GM12878 (cell line): ENCODE results near the gene ATP2C2. TPM values are rescaled to one million over a fixed set of nuclear protein-coding genes. Genes with fewer than 3 reads are reported as not detected.

Experiments used
- ATAC-seq: fragments of 200-7000 bp; cut with Tn5 transposase; 3 replicates; pipeline ENCODE4 v1.9.1; 2020; ENCODE audit warnings: mild to moderate bottlenecking, moderate library complexity
- BruUV-seq: library from RNA; stranded (reverse); fragments of 400-500 nt; replicated peaks from 2 replicates; lab custom pipeline; 2021; lab: Mats Ljungman, UMichigan
- CTCF ChIA-PET: fragments of 300-600 bp; sonication (Branson Sonifier 250); formaldehyde crosslinking; extraction: SDS; loops from one replicate; lab custom pipeline; 2021; ENCODE audit warnings: inconsistent platforms; lab: Yijun Ruan, JAX
- POLR2A ChIA-PET: fragments of 350-600 bp; formaldehyde crosslinking; extraction: SDS; loops from one replicate; lab custom pipeline; 2021; ENCODE audit warnings: inconsistent platforms; lab: Charles Lee
- RAD21 ChIA-PET: fragments of 300-600 bp; sonication (Branson Sonifier 250); formaldehyde crosslinking; loops from one replicate; lab custom pipeline; 2023; ENCODE audit warnings: antibody characterized with exemption; ENCODE audit not compliant: unreplicated experiment; lab: Charles Lee
- SMC1A ChIA-PET: fragments of 300-600 bp; sonication (Branson Sonifier 250); formaldehyde crosslinking; loops from one replicate; lab custom pipeline; 2023; ENCODE audit not compliant: unreplicated experiment, uncharacterized antibody; lab: Charles Lee
- DNase-seq: peaks from one replicate; pipeline ENCODE4 v3.0.0-alpha.2; 2011; ENCODE audit warnings: low read depth, low spot score
- FAIRE-seq: peaks from 3 replicates; lab custom pipeline; 2011; peaks lifted over from hg19 to GRCh38; lab: Jason Lieb, UNC
- H2AFZ ChIP-seq: 2 replicates; pipeline ENCODE4 v1.6.0; 2011; ENCODE audit warnings: low read depth, low read length, control low read depth; ENCODE audit not compliant: control insufficient read depth
- H3K27ac ChIP-seq: 2 replicates; pipeline ENCODE4 v1.5.1; 2011; ENCODE audit warnings: control low read depth; ENCODE audit not compliant: control insufficient read depth, insufficient read depth
- H3K27me3 ChIP-seq, 2 experiments: replicated peaks in 1 of 2; 2 replicates each; pipeline versions ENCODE4 v1.6.0 to v1.6.1; 2011; ENCODE audit warnings: low read length in 1 of 2; ENCODE audit not compliant: control insufficient read depth in 2 of 2, insufficient read depth in 2 of 2
- H3K36me3 ChIP-seq, 2 experiments: 2 replicates each; pipeline ENCODE4 v1.5.1; 2011; ENCODE audit warnings: low read length in 1 of 2; ENCODE audit not compliant: control insufficient read depth in 2 of 2, insufficient read depth in 2 of 2
- H3K4me1 ChIP-seq: 2 replicates; pipeline ENCODE4 v1.6.1; 2011; ENCODE audit warnings: mild to moderate bottlenecking, low read length, moderate library complexity, mixed read lengths; ENCODE audit not compliant: control insufficient read depth, insufficient read depth
- H3K4me2 ChIP-seq: 2 replicates; pipeline ENCODE4 v1.6.0; 2011; ENCODE audit warnings: control low read depth; ENCODE audit not compliant: control insufficient read depth, insufficient read depth
- H3K4me3 ChIP-seq: fragments of 200-600 bp; sonication (generic); 2 replicates; pipeline ENCODE4 v1.5.1; 2016
- H3K79me2 ChIP-seq: 2 replicates; pipeline ENCODE4 v1.6.0; 2011; ENCODE audit warnings: low read length; ENCODE audit not compliant: control insufficient read depth, insufficient read depth
- H3K9ac ChIP-seq: 2 replicates; pipeline ENCODE4 v1.8.0; 2011; ENCODE audit warnings: low read length, control low read depth, mixed read lengths; ENCODE audit not compliant: control insufficient read depth, insufficient read depth
- H3K9me3 ChIP-seq: replicated peaks from 3 replicates; pipeline ENCODE4 v1.5.1; 2011; ENCODE audit warnings: mild to moderate bottlenecking, low read length; ENCODE audit not compliant: control insufficient read depth, insufficient read depth
- H4K20me1 ChIP-seq: 2 replicates; pipeline ENCODE4 v1.6.0; 2011; ENCODE audit not compliant: control insufficient read depth, insufficient read depth
- BMI1 ChIP-seq: fragments of 450-650 bp; IDR thresholded peaks from 2 replicates; pipeline ENCODE4 v1.6.1; 2016; ENCODE audit warnings: mild to moderate bottlenecking, moderate library complexity, borderline replicate concordance
- CBX3 ChIP-seq: fragments of 200-600 bp; sonication (generic); IDR thresholded peaks from 2 replicates; pipeline ENCODE4 v1.6.1; 2016; ENCODE audit warnings: low read depth, borderline replicate concordance
- CEBPB ChIP-seq, 2 experiments: fragments of 150-350 bp in 1 of 2; IDR thresholded peaks; 2 replicates each; pipeline ENCODE4 v1.6.1; 2012 to 2014; ENCODE audit warnings: low read depth in 2 of 2, low read length in 2 of 2, borderline replicate concordance in 1 of 2, inconsistent platforms in 1 of 2
- FOS ChIP-seq: IDR thresholded peaks from 3 replicates; pipeline ENCODE4 v1.6.1; 2011; ENCODE audit warnings: borderline replicate concordance; ENCODE audit not compliant: insufficient read length; ENCODE audit errors: extremely low read depth
- HDGF ChIP-seq: fragments of 450-650 bp; IDR thresholded peaks from 2 replicates; pipeline ENCODE4 v1.6.1; 2016; ENCODE audit warnings: antibody characterized with exemption
- MEF2B ChIP-seq: fragments of 450-650 bp; IDR thresholded peaks from 2 replicates; pipeline ENCODE4 v1.6.1; 2018; ENCODE audit warnings: mild to moderate bottlenecking, moderate library complexity; ENCODE audit not compliant: partially characterized antibody, poor library complexity, severe bottlenecking
- PAX5 ChIP-seq: IDR thresholded peaks from 2 replicates; pipeline ENCODE4 v1.6.1; 2011; ENCODE audit warnings: low read depth, low read length, borderline replicate concordance
- POLR2AphosphoS2 ChIP-seq: IDR thresholded peaks from 2 replicates; pipeline ENCODE4 v1.6.1; 2011; ENCODE audit warnings: low read depth, mild to moderate bottlenecking, low read length, improper control_type of control experiment, moderate library complexity
- RAD21 ChIP-seq: IDR thresholded peaks from 2 replicates; pipeline ENCODE4 v1.6.1; 2011; ENCODE audit warnings: mild to moderate bottlenecking, low read depth, low read length, moderate library complexity; ENCODE audit not compliant: insufficient read depth
- SREBF2 ChIP-seq: IDR thresholded peaks from 2 replicates; pipeline ENCODE4 v1.6.1; 2012; ENCODE audit warnings: mild to moderate bottlenecking, low read length
- SUZ12 ChIP-seq: fragments of 200-600 bp; sonication (generic); IDR thresholded peaks from one replicate; pipeline ENCODE4 v1.6.1; 2018; ENCODE audit warnings: antibody characterized with exemption, mild to moderate bottlenecking; ENCODE audit not compliant: unreplicated experiment
- ZNF384 ChIP-seq: IDR thresholded peaks from 2 replicates; pipeline ENCODE4 v1.6.1; 2012; ENCODE audit warnings: low read depth, mild to moderate bottlenecking, low read length, improper control_type of control experiment, borderline replicate concordance
- ZNF622 ChIP-seq: fragments of 450-650 bp; IDR thresholded peaks from 2 replicates; pipeline ENCODE4 v1.6.1; 2017; ENCODE audit warnings: mild to moderate bottlenecking, inconsistent platforms
- WGBS: methylation state at CpG from one replicate; pipeline ENCODE4 v1.1.6; 2016; ENCODE audit warnings: low lambda C conversion rate; ENCODE audit not compliant: insufficient replicate concordance, insufficient coverage; ENCODE audit errors: missing lambda C conversion rate; 5-methylcytosine and 5-hydroxymethylcytosine counted together
- in situ Hi-C: fragments of 300-500 bp; cut with MboI; formaldehyde crosslinking; loops from 9 replicates; pipeline ENCODE4 v1.14.3; 2018; ENCODE audit warnings: mixed read lengths
- intact Hi-C: fragments of 100-400 bp; cut with micrococcal nuclease; formaldehyde crosslinking; loops from one replicate; pipeline ENCODE4 v1.14.2; 2022; ENCODE audit not compliant: unreplicated experiment
- polyA plus RNA-seq, 11 experiments: library from polyadenylated mRNA; depleted of rRNA in 4 of 11; unstranded in 6 of 11; stranded (reverse) in 5 of 11; fragments of >200 nt; fragmentation: Nextera tagmentation in 4 of 11; fragmentation: Illumina TruSeq in 1 of 11; extraction: Ambion mirVana in 4 of 11; extraction: Trizol in 1 of 11; gene quantifications; 1 replicate in 1 of 11; 2 replicates in 10 of 11; pipeline versions ENCODE4 v1.2.1 to v1.2.3, GENCODE V29; 2011 to 2016; ENCODE audit warnings: inconsistent platforms in 2 of 11, missing spikeins in 2 of 11, low read depth in 1 of 11
- total RNA-seq, 4 experiments: library from RNA; depleted of rRNA in 3 of 4; stranded (reverse); fragments of >200 nt in 3 of 4; fragmentation: Illumina TruSeq in 1 of 4; extraction: Trizol in 1 of 4; gene quantifications; 2 replicates each; pipeline versions ENCODE4 v1.2.1 to v1.2.3, GENCODE V29; 2013 to 2021
- TF ChIP-seq, protein P1 (sequence below): IDR thresholded peaks from 2 replicates; pipeline ENCODE4 v1.6.1; 2011; ENCODE audit warnings: low read depth, mild to moderate bottlenecking, low read length, moderate library complexity, borderline replicate concordance; ENCODE audit errors: extremely low read depth
- TF ChIP-seq, protein P2 (sequence below): IDR thresholded peaks from 2 replicates; pipeline ENCODE4 v1.6.1; 2012; ENCODE audit warnings: low read depth, low read length, improper control_type of control experiment
- TF ChIP-seq, protein P3 (sequence below): fragments of 450-650 bp; IDR thresholded peaks from 2 replicates; pipeline ENCODE4 v1.6.1; 2016; ENCODE audit warnings: mild to moderate bottlenecking
- TF ChIP-seq, protein P4 (sequence below): fragments of 450-650 bp; IDR thresholded peaks from 2 replicates; pipeline ENCODE4 v1.6.1; 2016; ENCODE audit warnings: mild to moderate bottlenecking, moderate library complexity, borderline replicate concordance

ATP2C2 gene
- total and polyA plus RNA-seq, 10 of the 15 experiments (the other 5 are each of a cell fraction or from before 2014, with no cell fraction given): 0.05 to 0.19 TPM; not detected in 8

DNA sequence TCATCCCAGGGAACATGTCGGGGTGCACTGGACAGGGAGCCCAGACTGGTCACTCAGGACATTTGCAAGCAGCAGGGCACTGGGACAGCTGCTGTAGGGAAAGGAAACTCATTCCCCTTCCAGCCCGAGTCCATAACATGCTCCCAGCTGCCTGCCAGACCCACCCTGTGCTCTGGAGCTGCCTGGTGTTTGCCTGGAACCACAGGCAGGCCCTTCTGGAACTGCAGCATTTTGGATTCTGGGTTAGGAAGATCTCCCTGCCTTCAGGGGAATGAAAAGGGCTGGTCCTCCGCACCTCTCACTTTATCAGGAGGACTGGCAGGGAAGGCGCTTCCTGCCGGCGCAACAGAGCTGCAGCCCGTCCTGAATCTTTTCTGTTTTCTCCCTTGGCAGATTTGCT is 94.9 kb downstream of the ATP2C2 start (continued):
- TF ChIP-seq, protein P1, sequence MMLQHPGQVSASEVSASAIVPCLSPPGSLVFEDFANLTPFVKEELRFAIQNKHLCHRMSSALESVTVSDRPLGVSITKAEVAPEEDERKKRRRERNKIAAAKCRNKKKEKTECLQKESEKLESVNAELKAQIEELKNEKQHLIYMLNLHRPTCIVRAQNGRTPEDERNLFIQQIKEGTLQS: no peak
- TF ChIP-seq FOS (no peak), ZNF384 (no peak)

DNA sequence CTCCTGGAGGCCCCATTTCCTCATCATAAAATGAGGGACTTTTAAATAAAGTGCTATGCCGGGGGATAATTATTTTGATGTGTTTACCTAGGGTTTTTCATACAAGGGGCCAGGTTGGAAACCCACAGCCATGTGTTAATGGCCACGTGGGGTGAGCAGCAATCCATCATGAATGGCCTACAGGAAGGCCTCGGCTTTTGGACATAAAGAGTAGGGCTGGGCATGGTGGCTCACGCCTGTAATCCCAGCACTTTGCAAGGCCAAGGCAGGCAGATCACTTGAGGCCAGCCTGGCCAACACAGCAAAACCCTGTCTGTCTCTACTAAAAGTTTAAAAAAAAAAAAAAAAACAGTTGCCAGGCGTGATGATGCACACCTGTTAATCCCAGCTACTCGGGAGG is 95.8 kb downstream of the ATP2C2 start:
- no peaks in the 10 kb centered on the region for H3K27me3 ChIP-seq
- FAIRE-seq (no peak), DNase-seq (no peak), ATAC-seq (no peak)
- H4K20me1 ChIP-seq: no peaks in the 10 kb centered on the region
- H3K4me2 ChIP-seq: no peak overlapping the region
- no peak overlapping the region for H3K9ac ChIP-seq
- no peaks in the 10 kb centered on the region for H3K36me3 ChIP-seq
- no peak overlapping the region for H3K4me3 ChIP-seq
- H3K79me2 ChIP-seq: no peaks in the 10 kb centered on the region
- POLR2A ChIA-PET: no interaction called here
- no peaks in the 10 kb centered on the region for H3K4me1 ChIP-seq
- no TSS peak for BruUV-seq
- 61% methylated on average over 6 of the region's 6 CpGs for WGBS
- peaks cover 3% of the 10 kb centered on the region; the same call in 1 of the 3 replicates for H3K9me3 ChIP-seq
- SMC1A ChIA-PET: no interaction called here
- RAD21 ChIA-PET: no interaction called here
- H2AFZ ChIP-seq: no peak overlapping the region
- no peak overlapping the region for H3K27ac ChIP-seq
- in situ Hi-C loops: no loop called here
- intact Hi-C loops: no loop called here
- CTCF ChIA-PET: no interaction called here
- no peak for TF ChIP-seq PAX5
- TF ChIP-seq SREBF2: no peak
- TF ChIP-seq BMI1: no peak
- TF ChIP-seq POLR2AphosphoS2: no peak
- TF ChIP-seq HDGF: no peak
- TF ChIP-seq, protein P2, sequence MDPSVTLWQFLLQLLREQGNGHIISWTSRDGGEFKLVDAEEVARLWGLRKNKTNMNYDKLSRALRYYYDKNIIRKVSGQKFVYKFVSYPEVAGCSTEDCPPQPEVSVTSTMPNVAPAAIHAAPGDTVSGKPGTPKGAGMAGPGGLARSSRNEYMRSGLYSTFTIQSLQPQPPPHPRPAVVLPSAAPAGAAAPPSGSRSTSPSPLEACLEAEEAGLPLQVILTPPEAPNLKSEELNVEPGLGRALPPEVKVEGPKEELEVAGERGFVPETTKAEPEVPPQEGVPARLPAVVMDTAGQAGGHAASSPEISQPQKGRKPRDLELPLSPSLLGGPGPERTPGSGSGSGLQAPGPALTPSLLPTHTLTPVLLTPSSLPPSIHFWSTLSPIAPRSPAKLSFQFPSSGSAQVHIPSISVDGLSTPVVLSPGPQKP: no peak
- TF ChIP-seq, protein P3, sequence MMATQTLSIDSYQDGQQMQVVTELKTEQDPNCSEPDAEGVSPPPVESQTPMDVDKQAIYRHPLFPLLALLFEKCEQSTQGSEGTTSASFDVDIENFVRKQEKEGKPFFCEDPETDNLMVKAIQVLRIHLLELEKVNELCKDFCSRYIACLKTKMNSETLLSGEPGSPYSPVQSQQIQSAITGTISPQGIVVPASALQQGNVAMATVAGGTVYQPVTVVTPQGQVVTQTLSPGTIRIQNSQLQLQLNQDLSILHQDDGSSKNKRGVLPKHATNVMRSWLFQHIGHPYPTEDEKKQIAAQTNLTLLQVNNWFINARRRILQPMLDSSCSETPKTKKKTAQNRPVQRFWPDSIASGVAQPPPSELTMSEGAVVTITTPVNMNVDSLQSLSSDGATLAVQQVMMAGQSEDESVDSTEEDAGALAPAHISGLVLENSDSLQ: no peak
- no peak for TF ChIP-seq CBX3
- TF ChIP-seq, protein P4, sequence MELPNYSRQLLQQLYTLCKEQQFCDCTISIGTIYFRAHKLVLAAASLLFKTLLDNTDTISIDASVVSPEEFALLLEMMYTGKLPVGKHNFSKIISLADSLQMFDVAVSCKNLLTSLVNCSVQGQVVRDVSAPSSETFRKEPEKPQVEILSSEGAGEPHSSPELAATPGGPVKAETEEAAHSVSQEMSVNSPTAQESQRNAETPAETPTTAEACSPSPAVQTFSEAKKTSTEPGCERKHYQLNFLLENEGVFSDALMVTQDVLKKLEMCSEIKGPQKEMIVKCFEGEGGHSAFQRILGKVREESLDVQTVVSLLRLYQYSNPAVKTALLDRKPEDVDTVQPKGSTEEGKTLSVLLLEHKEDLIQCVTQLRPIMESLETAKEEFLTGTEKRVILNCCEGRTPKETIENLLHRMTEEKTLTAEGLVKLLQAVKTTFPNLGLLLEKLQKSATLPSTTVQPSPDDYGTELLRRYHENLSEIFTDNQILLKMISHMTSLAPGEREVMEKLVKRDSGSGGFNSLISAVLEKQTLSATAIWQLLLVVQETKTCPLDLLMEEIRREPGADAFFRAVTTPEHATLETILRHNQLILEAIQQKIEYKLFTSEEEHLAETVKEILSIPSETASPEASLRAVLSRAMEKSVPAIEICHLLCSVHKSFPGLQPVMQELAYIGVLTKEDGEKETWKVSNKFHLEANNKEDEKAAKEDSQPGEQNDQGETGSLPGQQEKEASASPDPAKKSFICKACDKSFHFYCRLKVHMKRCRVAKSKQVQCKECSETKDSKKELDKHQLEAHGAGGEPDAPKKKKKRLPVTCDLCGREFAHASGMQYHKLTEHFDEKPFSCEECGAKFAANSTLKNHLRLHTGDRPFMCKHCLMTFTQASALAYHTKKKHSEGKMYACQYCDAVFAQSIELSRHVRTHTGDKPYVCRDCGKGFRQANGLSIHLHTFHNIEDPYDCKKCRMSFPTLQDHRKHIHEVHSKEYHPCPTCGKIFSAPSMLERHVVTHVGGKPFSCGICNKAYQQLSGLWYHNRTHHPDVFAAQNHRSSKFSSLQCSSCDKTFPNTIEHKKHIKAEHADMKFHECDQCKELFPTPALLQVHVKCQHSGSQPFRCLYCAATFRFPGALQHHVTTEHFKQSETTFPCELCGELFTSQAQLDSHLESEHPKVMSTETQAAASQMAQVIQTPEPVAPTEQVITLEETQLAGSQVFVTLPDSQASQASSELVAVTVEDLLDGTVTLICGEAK: no peak
- no peak for TF ChIP-seq ZNF622
- no peak for TF ChIP-seq SUZ12
- TF ChIP-seq MEF2B: no peak
- TF ChIP-seq RAD21: no peak
- no peak for TF ChIP-seq CEBPB (IDR thresholded peaks at IDR 0.05; ENCODE audit: borderline replicate concordance in 1 of 2, low read depth in 2 of 2, low read length in 2 of 2)
